HepG2 (cell line): Measurements from ENCODE around the gene CLNS1A. TPM values are rescaled to one million over a fixed set of nuclear protein-coding genes. Genes with fewer than 3 reads are reported as not detected.

Source experiments
- ATF7 ChIP-seq, 2 experiments: fragments of 450-650 bp in 1 of 2; sonication (generic) in 1 of 2; formaldehyde crosslinking in 1 of 2; IDR thresholded peaks; 2 replicates each; pipeline versions ENCODE4 v1.4.0 to v1.6.1; 2016 to 2020; ENCODE audit warnings: antibody characterized with exemption in 1 of 2, mild to moderate bottlenecking in 1 of 2, missing genetic modification reagents in 1 of 2
- GATAD2A ChIP-seq: IDR thresholded peaks from 2 replicates; pipeline ENCODE4 v1.6.1; 2016
- HDAC6 ChIP-seq: fragments of 200-600 bp; sonication (generic); IDR thresholded peaks from 2 replicates; pipeline ENCODE4 v1.7.0; 2017; ENCODE audit warnings: mild to moderate bottlenecking, antibody characterized with exemption, low read length, low read depth
- MAFF ChIP-seq: IDR thresholded peaks from 2 replicates; pipeline ENCODE4 v1.6.1; 2011; ENCODE audit warnings: low read depth, low read length, improper control_type of control experiment
- MED1 ChIP-seq: sonication (generic); formaldehyde crosslinking; IDR thresholded peaks from 2 replicates; pipeline ENCODE4 v1.4.0; 2020; ENCODE audit warnings: missing genetic modification reagents
- MIXL1 ChIP-seq: IDR thresholded peaks from 2 replicates; pipeline ENCODE4 v1.6.1; 2016
- MTA3 ChIP-seq: sonication (generic); formaldehyde crosslinking; IDR thresholded peaks from 2 replicates; pipeline ENCODE4 v1.4.0; 2020; ENCODE audit warnings: missing genetic modification reagents
- MZF1 ChIP-seq: sonication (generic); formaldehyde crosslinking; IDR thresholded peaks from 2 replicates; pipeline ENCODE4 v1.8.1; 2023; ENCODE audit warnings: mild to moderate bottlenecking, missing genetic modification reagents, borderline replicate concordance
- NR2F1 ChIP-seq, 2 experiments: fragments of 450-650 bp in 1 of 2; formaldehyde crosslinking in 1 of 2; IDR thresholded peaks; 2 replicates each; pipeline versions ENCODE4 v1.5.0 to v1.6.1; 2016 to 2020; ENCODE audit warnings: mild to moderate bottlenecking in 1 of 2, missing compliant biosample characterization in 1 of 2, missing genetic modification reagents in 1 of 2, moderate library complexity in 1 of 2
- ZBTB1 ChIP-seq: sonication (generic); formaldehyde crosslinking; IDR thresholded peaks from 2 replicates; pipeline ENCODE4 v1.4.0; 2020; ENCODE audit warnings: missing genetic modification reagents, borderline replicate concordance
- ZNF230 ChIP-seq: sonication (generic); formaldehyde crosslinking; IDR thresholded peaks from 2 replicates; pipeline ENCODE4 v1.4.0; 2020; ENCODE audit warnings: mild to moderate bottlenecking, missing genetic modification reagents
- ZNF431 ChIP-seq: sonication (generic); formaldehyde crosslinking; IDR thresholded peaks from 2 replicates; pipeline ENCODE4 v1.9.0; 2022; ENCODE audit warnings: missing genetic modification reagents, low read depth, mild to moderate bottlenecking, borderline replicate concordance
- ZNF543 ChIP-seq: sonication (generic); formaldehyde crosslinking; IDR thresholded peaks from 2 replicates; pipeline ENCODE4 v1.4.0; 2020; ENCODE audit warnings: mild to moderate bottlenecking, missing genetic modification reagents
- ZNF629 ChIP-seq: sonication (generic); formaldehyde crosslinking; conservative IDR thresholded peaks from 2 replicates; pipeline ENCODE4 v1.5.0; 2020; ENCODE audit warnings: missing genetic modification reagents
- ZNF761 ChIP-seq: sonication (generic); formaldehyde crosslinking; conservative IDR thresholded peaks from 2 replicates; pipeline ENCODE4 v1.4.0; 2020; ENCODE audit warnings: mild to moderate bottlenecking, missing genetic modification reagents
- polyA plus RNA-seq, 8 experiments: library from polyadenylated mRNA; depleted of rRNA in 3 of 8; stranded (reverse) in 7 of 8; unstranded in 1 of 8; fragments of >200 nt; fragmentation: Illumina TruSeq in 4 of 8; extraction: Trizol in 4 of 8; gene quantifications; 2 replicates each; pipeline versions ENCODE4 v1.2.1 to v1.2.3, GENCODE V29; 2011 to 2016; ENCODE audit warnings: low read depth in 4 of 8, missing spikeins in 1 of 8, mixed read lengths in 1 of 8; ENCODE audit not compliant: insufficient read depth in 1 of 8
- total RNA-seq, 5 experiments: library from RNA; depleted of rRNA; stranded (reverse); fragments of >200 nt; fragmentation: Illumina TruSeq; extraction: Trizol; gene quantifications; 2 replicates each; pipeline ENCODE4 v1.2.3, GENCODE V29; 2016; ENCODE audit warnings: low read depth in 1 of 5
- TF ChIP-seq, protein P1 (sequence below): sonication (generic); formaldehyde crosslinking; IDR thresholded peaks from 2 replicates; pipeline ENCODE4 v1.5.0; 2020; ENCODE audit warnings: missing genetic modification reagents
- TF ChIP-seq, protein P2 (sequence below): sonication (generic); formaldehyde crosslinking; IDR thresholded peaks from 2 replicates; pipeline ENCODE4 v1.5.0; 2020; ENCODE audit warnings: mild to moderate bottlenecking, missing genetic modification reagents, borderline replicate concordance
- TF ChIP-seq, protein P3 (sequence below): sonication (generic); formaldehyde crosslinking; IDR thresholded peaks from 2 replicates; pipeline ENCODE4 v1.5.0; 2020; ENCODE audit warnings: missing genetic modification reagents, mild to moderate bottlenecking, borderline replicate concordance
- TF ChIP-seq, protein P4 (sequence below), 2 experiments: sonication (generic) in 1 of 2; formaldehyde crosslinking in 1 of 2; IDR thresholded peaks; 2 replicates each; pipeline versions ENCODE4 v1.6.1 to v1.9.0; 2014 to 2022; ENCODE audit warnings: antibody characterized with exemption in 1 of 2, borderline replicate concordance in 1 of 2, inconsistent platforms in 1 of 2, low read depth in 1 of 2, missing genetic modification reagents in 1 of 2

The CLNS1A gene
- total and polyA plus RNA-seq, 2 of the 13 experiments (the other 11 are each of a cell fraction or from before 2014, with no cell fraction given) = 158 to 219 TPM

DNA sequence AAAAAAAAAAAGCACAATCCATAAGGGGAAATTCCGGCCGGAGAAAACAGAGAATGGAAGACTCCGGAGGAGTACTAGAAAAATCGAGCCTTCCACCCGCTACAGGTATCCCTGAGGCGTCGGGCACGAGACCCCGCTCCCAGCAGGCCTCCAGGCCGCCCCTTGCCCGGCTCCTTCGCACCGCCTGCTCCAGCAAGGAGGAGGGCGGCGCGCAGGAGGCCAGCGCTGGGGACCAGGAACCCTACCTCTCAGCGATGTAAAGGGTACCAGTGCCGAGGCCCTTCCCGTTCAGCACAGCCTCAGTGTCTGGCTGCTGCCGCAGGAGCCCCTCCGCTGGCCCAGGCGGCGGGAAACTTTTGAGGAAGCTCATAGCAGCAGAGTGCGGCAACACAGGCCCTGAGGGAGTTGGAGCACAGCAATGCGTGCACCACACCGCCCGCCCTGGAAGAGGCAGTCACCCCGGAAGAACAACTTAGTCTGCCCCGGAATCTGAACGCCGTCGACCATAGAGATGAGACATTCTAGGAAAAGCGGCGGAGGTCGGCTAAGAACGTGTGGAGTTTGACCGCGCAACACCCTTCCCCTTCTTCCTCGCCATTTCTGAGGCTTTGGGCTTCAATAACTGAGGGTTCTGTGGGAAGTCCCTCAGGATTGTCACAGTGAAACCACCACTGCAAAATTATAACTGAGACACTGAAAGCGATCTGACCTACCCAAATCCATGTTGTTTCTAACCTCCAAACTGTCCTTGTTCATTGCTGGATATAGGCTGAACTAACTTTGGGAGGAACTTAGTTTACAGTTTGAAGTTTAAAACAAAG lies at the start of gene CLNS1A (continued):
- 0 out of 2 replicates have a peak, but pooled peaks have one; percentile 63 for TF ChIP-seq ZNF761 (CRISPR knock-in tag)
- TF ChIP-seq ATF7 (IDR thresholded peaks at IDR 0.05) = no peak
- TF ChIP-seq ATF7 (CRISPR knock-in tag; IDR thresholded peaks at IDR 0.05) = peak; percentile 72; the same call in 1 of the 2 replicates
- TF ChIP-seq MTA3 = no peak
- TF ChIP-seq NR2F1 (CRISPR knock-in tag; IDR thresholded peaks at IDR 0.05) = no peak
- peak; percentile 73 for TF ChIP-seq MIXL1 (CRISPR knock-in tag)
- peak; percentile 72; the same call in 1 of the 2 replicates for TF ChIP-seq ZNF543 (CRISPR knock-in tag)
- 0 out of 2 replicates have a peak, but pooled peaks have one; percentile 52 for TF ChIP-seq GATAD2A (CRISPR knock-in tag)
- TF ChIP-seq ZNF629 (CRISPR knock-in tag) = no peak
- TF ChIP-seq, protein P1, sequence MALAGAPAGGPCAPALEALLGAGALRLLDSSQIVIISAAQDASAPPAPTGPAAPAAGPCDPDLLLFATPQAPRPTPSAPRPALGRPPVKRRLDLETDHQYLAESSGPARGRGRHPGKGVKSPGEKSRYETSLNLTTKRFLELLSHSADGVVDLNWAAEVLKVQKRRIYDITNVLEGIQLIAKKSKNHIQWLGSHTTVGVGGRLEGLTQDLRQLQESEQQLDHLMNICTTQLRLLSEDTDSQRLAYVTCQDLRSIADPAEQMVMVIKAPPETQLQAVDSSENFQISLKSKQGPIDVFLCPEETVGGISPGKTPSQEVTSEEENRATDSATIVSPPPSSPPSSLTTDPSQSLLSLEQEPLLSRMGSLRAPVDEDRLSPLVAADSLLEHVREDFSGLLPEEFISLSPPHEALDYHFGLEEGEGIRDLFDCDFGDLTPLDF (CRISPR knock-in tag) = peak; percentile 76; the same call in 1 of the 2 replicates
- peak; percentile 77 for TF ChIP-seq ZNF230
- TF ChIP-seq, protein P2, sequence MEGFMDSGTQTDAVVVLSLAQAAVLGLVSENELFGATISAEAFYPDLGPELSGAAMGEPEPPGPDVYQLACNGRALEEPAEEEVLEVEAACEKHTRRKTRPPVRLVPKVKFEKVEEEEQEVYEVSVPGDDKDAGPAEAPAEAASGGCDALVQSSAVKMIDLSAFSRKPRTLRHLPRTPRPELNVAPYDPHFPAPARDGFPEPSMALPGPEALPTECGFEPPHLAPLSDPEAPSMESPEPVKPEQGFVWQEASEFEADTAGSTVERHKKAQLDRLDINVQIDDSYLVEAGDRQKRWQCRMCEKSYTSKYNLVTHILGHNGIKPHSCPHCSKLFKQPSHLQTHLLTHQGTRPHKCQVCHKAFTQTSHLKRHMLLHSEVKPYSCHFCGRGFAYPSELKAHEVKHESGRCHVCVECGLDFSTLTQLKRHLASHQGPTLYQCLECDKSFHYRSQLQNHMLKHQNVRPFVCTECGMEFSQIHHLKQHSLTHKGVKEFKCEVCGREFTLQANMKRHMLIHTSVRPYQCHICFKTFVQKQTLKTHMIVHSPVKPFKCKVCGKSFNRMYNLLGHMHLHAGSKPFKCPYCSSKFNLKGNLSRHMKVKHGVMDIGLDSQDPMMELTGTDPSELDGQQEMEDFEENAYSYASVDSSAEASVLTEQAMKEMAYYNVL (CRISPR knock-in tag) = peak; percentile 28; the same call in 1 of the 2 replicates
- TF ChIP-seq, protein P3, sequence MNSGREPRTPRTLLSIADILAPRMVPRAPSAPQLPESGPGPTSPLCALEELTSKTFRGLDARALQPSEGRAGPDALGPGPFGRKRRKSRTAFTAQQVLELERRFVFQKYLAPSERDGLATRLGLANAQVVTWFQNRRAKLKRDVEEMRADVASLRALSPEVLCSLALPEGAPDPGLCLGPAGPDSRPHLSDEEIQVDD (CRISPR knock-in tag) = no peak
- 0 out of 2 replicates have a peak, but pooled peaks have one; percentile 32 for TF ChIP-seq MZF1 (CRISPR knock-in tag)
- TF ChIP-seq MED1 = peak; percentile 68
- TF ChIP-seq ZNF431 (CRISPR knock-in tag) = no peak
- TF ChIP-seq MAFF = no peak
- TF ChIP-seq HDAC6 = no peak
- no peak for TF ChIP-seq ZBTB1 (CRISPR knock-in tag)
- TF ChIP-seq, protein P4, sequence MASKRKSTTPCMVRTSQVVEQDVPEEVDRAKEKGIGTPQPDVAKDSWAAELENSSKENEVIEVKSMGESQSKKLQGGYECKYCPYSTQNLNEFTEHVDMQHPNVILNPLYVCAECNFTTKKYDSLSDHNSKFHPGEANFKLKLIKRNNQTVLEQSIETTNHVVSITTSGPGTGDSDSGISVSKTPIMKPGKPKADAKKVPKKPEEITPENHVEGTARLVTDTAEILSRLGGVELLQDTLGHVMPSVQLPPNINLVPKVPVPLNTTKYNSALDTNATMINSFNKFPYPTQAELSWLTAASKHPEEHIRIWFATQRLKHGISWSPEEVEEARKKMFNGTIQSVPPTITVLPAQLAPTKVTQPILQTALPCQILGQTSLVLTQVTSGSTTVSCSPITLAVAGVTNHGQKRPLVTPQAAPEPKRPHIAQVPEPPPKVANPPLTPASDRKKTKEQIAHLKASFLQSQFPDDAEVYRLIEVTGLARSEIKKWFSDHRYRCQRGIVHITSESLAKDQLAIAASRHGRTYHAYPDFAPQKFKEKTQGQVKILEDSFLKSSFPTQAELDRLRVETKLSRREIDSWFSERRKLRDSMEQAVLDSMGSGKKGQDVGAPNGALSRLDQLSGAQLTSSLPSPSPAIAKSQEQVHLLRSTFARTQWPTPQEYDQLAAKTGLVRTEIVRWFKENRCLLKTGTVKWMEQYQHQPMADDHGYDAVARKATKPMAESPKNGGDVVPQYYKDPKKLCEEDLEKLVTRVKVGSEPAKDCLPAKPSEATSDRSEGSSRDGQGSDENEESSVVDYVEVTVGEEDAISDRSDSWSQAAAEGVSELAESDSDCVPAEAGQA (IDR thresholded peaks at IDR 0.05; ENCODE audit: low read depth) = peak; percentile 81
- TF ChIP-seq, protein P4 (CRISPR knock-in tag; IDR thresholded peaks at IDR 0.05; ENCODE audit: borderline replicate concordance) = no peak
